Erythroblast (primary cell): Measurements from ENCODE around the gene SIRT5.

ENCODE experiments used
- GATA1 ChIP-seq: IDR thresholded peaks from 2 replicates; pipeline ENCODE4 v1.6.1; 2011; ENCODE audit warnings: low read depth, mild to moderate bottlenecking, control low read depth, low read length, moderate library complexity
- POLR2A ChIP-seq: IDR thresholded peaks from 2 replicates; pipeline ENCODE4 v1.6.1; 2011; ENCODE audit warnings: mild to moderate bottlenecking, low read length

DNA sequence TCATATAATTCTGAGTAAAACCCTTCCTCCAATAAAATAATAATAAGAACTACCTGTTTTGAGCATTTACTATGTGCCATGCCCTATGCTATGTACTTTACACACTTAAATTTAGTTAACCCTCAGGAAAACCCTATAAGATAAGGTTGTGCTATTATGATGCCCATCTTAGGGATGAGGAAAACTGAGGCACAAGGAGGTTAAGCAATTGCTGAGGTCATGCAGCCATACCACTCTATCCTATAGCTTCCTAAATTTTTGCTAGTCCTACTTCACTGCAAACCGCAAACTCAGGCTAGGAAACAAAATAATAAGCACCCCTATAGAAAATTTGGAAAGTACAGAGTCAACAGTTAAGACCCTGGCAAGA is 48.1 kb upstream of the SIRT5 start:
- no peak for TF ChIP-seq POLR2A
- no peak for TF ChIP-seq GATA1
